Upper lobe of right lung (tissue), 1 donor: ENCODE data around the gene ILKAP. TPM values are rescaled to one million over a fixed set of nuclear protein-coding genes. Genes with fewer than 3 reads are reported as not detected.
A peak's percentile ranks its signal among the peaks of the same experiment; 100 is the strongest.

Experiments used
- ATAC-seq: fragments of 200-7000 bp; cut with Tn5 transposase; one replicate; pipeline ENCODE4 v1.9.1; 2020; ENCODE audit warnings: mild to moderate bottlenecking, moderate library complexity
- DNase-seq: peaks from one replicate; pipeline ENCODE4 v3.0.0-alpha.2; 2020
- H3K27ac ChIP-seq: fragments of 200-600 bp; one replicate; pipeline ENCODE4 v1.8.0; 2022
- H3K27me3 ChIP-seq: fragments of 200-600 bp; one replicate; pipeline ENCODE4 v1.8.0; 2022; ENCODE audit warnings: mild to moderate bottlenecking
- H3K36me3 ChIP-seq: fragments of 200-600 bp; one replicate; pipeline ENCODE4 v1.8.0; 2022
- H3K4me1 ChIP-seq: fragments of 200-600 bp; one replicate; pipeline ENCODE4 v1.8.0; 2022
- H3K4me3 ChIP-seq: fragments of 200-600 bp; one replicate; pipeline ENCODE4 v1.8.0; 2022; ENCODE audit warnings: mild to moderate bottlenecking
- H3K9me3 ChIP-seq: fragments of 200-600 bp; one replicate; pipeline ENCODE4 v1.8.0; 2022
- CTCF ChIP-seq: fragments of 200-600 bp; IDR thresholded peaks from one replicate; pipeline ENCODE4 v1.8.0; 2022; ENCODE audit warnings: antibody characterized with exemption
- intact Hi-C: fragments of 100-400 bp; cut with DNase I; formaldehyde crosslinking; loops from one replicate; pipeline ENCODE4 v1.11.0; 2022
- total RNA-seq: library from RNA; stranded (reverse); fragmentation: NEBNext Ultra II Directional; extraction: Animal tissue kit (Norgen Biotek cat#: 25700); gene quantifications from one replicate; pipeline ENCODE4 v1.2.1, GENCODE V29; 2021
- donor health status: DM: no; HTN: yes; CAD: no; lungs with severe emphysema.

ILKAP gene
- total RNA-seq, 1 donor from 2014 or later, result 47.2 TPM

GRCh38 chr2:238162846-238163441 lies 40.6 kb downstream of the ILKAP start:
- peaks cover 57% of the 10 kb centered on the region for H3K27me3 ChIP-seq
- intact Hi-C loops, result no loop called here
- peaks cover 3% of the 10 kb centered on the region for H3K36me3 ChIP-seq
- peaks cover 5% of the 10 kb centered on the region for H3K4me1 ChIP-seq
- DNase-seq (peak; percentile 54), ATAC-seq (no peak)
- no peak overlapping the region for H3K27ac ChIP-seq
- H3K4me3 ChIP-seq, result no peak overlapping the region
- no peaks in the 10 kb centered on the region for H3K9me3 ChIP-seq
- TF ChIP-seq CTCF, result no peak

- DNase-seq (peak; percentile 60), ATAC-seq (no peak)
- no peaks in the 10 kb centered on the region for H3K9me3 ChIP-seq
- no peak overlapping the region for H3K4me3 ChIP-seq
- no peaks in the 10 kb centered on the region for H3K36me3 ChIP-seq
- peaks cover 5% of the 10 kb centered on the region for H3K4me1 ChIP-seq
- intact Hi-C loops, result no loop called here
- H3K27ac ChIP-seq, result no peak overlapping the region
- no peak for TF ChIP-seq CTCF
- peaks cover 58% of the 10 kb centered on the region for H3K27me3 ChIP-seq
Measured at GRCh38 chr2:238162251-238162845, 41.1 kb downstream of the ILKAP start.

- intact Hi-C loops, result no loop called here
- Histone ChIP-seq H3K4me1 (peaks cover 5% of the 10 kb centered on the region), H3K4me3 (no peak overlapping the region), H3K27ac (no peak overlapping the region), H3K36me3 (no peaks in the 10 kb centered on the region), H3K27me3 (peaks cover 58% of the 10 kb centered on the region), H3K9me3 (no peaks in the 10 kb centered on the region)
- no peak for TF ChIP-seq CTCF
- ATAC-seq (no peak), DNase-seq (peak; percentile 55)
Measured at GRCh38 chr2:238161291-238162051, 42.0 kb downstream of the ILKAP start.

GRCh38 chr2:238160206-238161129 lies 43.0 kb downstream of the ILKAP start:
- TF ChIP-seq CTCF, result no peak
- no peak for ATAC-seq
- peaks cover 58% of the 10 kb centered on the region for H3K27me3 ChIP-seq
- no peak overlapping the region for H3K4me3 ChIP-seq
- intact Hi-C loops, result no loop called here
- peaks cover 5% of the 10 kb centered on the region for H3K4me1 ChIP-seq
- no peaks in the 10 kb centered on the region for H3K36me3 ChIP-seq
- no peaks in the 10 kb centered on the region for H3K9me3 ChIP-seq
- DNase-seq, result peak; percentile 57
- no peak overlapping the region for H3K27ac ChIP-seq

- Histone ChIP-seq H3K27ac (no peak overlapping the region), H3K4me3 (no peak overlapping the region), H3K9me3 (no peaks in the 10 kb centered on the region), H3K4me1 (peaks cover 5% of the 10 kb centered on the region), H3K27me3 (peaks cover 58% of the 10 kb centered on the region), H3K36me3 (no peaks in the 10 kb centered on the region)
- TF ChIP-seq CTCF, result no peak
- intact Hi-C loops, result no loop called here
- ATAC-seq (no peak), DNase-seq (peak; percentile 65)
Measured at GRCh38 chr2:238159661-238160205, 43.8 kb downstream of the ILKAP start.
